ENCODE results near the gene ARMC9. TPM values are rescaled to one million over a fixed set of nuclear protein-coding genes. Genes with fewer than 3 reads are reported as not detected.

The ARMC9 gene
- 40.8 and 41.3 TPM in 2 replicates for total RNA-seq
- long read RNA-seq, transcript ARMC9-201 (21 exons, 2,300 nt) = major isoform, 62 of 156 reads
- long read RNA-seq, partial matches to known transcripts = 15 of 156 reads
- long read RNA-seq, other reads (novel, unspliced or antisense) = 79 of 156 reads

DNA sequence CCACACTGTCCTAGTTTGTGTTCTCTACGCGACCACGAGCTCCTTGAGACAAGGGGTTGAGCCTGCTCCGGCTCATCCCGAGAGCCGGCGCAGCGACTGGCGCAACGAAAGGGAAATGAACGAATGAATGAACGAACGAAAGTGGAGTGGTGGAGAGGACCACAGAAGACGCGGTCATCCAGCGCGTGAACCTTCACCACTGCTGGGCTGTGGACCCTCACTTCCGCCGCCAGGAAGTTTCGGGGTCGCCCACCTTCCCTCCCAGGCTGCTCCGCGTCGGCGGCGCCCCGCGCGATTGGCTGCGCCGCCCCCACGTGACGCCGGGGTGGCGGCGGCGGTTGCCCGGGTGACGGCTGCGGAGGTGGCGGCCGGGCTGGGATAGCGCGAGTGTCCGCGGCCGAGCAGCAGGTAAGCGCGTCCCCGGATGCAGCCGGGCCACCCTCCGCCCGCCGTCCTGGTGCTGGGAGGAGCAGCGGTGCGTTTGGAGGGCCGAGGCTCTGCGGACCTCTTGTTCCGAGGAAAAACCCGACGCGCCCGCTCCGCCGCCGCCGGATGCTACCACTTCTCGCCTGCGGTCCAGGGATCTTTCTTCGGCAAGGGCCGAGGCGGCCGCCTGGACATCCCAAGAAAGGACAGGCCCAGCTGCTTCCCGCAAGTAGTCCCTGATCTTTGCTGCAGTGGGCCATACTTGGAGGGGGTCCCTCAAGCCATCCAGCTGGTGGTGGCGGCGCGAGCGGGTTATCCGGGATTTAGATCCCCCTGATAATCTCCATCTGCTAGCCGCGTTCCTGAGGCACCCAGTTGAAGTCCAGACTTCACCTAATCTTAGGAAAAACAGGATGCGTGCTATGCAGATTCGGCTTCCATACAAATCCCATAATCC, at the start of gene ARMC9:
Gene ARMC9 (plus strand): TSS at position 341 of the 883 bp plus-strand sequence. CDS start 7,608 bp downstream, outside the sequence.
- H3K27ac Mint-ChIP-seq = peak within 1 kb of the TSS; percentile 95
- peaks cover 10% of the 10 kb centered on the region for H3K4me1 Mint-ChIP-seq (ENCODE audit: low read depth)
- H3K4me3 Mint-ChIP-seq (ENCODE audit: low read depth) = peak within 1 kb of the TSS; percentile 97
- H3K36me3 Mint-ChIP-seq (ENCODE audit: insufficient read depth) = peaks cover 12% of the 10 kb centered on the region
- no peak for TF ChIP-seq CTCF (IDR thresholded peaks at IDR 0.05; ENCODE audit: unreplicated experiment)
- peak; percentile 78 for DNase-seq (ENCODE audit: low spot score, unreplicated experiment)
- no peaks in the 10 kb centered on the region for H3K27me3 Mint-ChIP-seq
- H3K9me3 Mint-ChIP-seq (ENCODE audit: low read depth) = no peaks in the 10 kb centered on the region

- no peak for TF ChIP-seq CTCF (IDR thresholded peaks at IDR 0.05; ENCODE audit: unreplicated experiment)
- DNase-seq (ENCODE audit: low spot score, unreplicated experiment) = no peak
- Mint-ChIP-seq H3K4me3 (ENCODE audit: low read depth) (no peak overlapping the region), H3K9me3 (ENCODE audit: low read depth) (no peaks in the 10 kb centered on the region), H3K4me1 (ENCODE audit: low read depth) (peaks cover 3% of the 10 kb centered on the region), H3K27ac (no peak overlapping the region), H3K36me3 (ENCODE audit: insufficient read depth) (peaks cover 19% of the 10 kb centered on the region), H3K27me3 (no peaks in the 10 kb centered on the region)
These were observed 45.5 kb upstream of the ARMC9 start for GRCh38 chr2:231152800-231153557.

- Mint-ChIP-seq H3K9me3 (ENCODE audit: low read depth) (no peaks in the 10 kb centered on the region), H3K4me1 (ENCODE audit: low read depth) (peaks cover 3% of the 10 kb centered on the region), H3K36me3 (ENCODE audit: insufficient read depth) (peaks cover 15% of the 10 kb centered on the region), H3K27ac (no peak overlapping the region), H3K4me3 (ENCODE audit: low read depth) (no peak overlapping the region), H3K27me3 (no peaks in the 10 kb centered on the region)
- no peak for DNase-seq (ENCODE audit: low spot score, unreplicated experiment)
- TF ChIP-seq CTCF (IDR thresholded peaks at IDR 0.05; ENCODE audit: unreplicated experiment) = no peak
These were observed 39.1 kb upstream of the ARMC9 start for GRCh38 chr2:231159306-231159705.

DNA sequence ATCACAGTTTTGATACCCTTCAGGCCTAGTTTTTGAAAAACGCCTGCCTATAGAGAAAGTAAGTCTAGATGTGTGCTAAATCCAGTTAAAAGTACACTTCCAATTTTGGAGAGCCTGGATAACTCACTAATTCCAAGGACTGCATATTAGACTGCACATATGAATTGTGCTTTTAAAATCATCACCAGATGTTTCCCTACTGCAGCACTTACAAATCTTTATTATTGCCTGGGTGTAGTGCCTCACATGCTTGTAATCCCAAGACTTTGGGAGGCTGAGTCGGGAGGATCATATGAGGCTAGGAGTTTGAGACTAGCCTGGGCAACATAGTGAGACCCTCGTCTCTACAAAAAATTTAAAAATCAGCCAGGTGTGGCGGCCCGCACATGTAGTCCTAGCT, 37.7 kb upstream of the ARMC9 start:
- Mint-ChIP-seq H3K9me3 (ENCODE audit: low read depth) (no peaks in the 10 kb centered on the region), H3K27me3 (no peaks in the 10 kb centered on the region), H3K4me3 (ENCODE audit: low read depth) (no peak overlapping the region), H3K27ac (no peak overlapping the region), H3K4me1 (ENCODE audit: low read depth) (no peaks in the 10 kb centered on the region), H3K36me3 (ENCODE audit: insufficient read depth) (peaks cover 16% of the 10 kb centered on the region)
- no peak for TF ChIP-seq CTCF (IDR thresholded peaks at IDR 0.05; ENCODE audit: unreplicated experiment)
- DNase-seq (ENCODE audit: low spot score, unreplicated experiment) = no peak

DNA sequence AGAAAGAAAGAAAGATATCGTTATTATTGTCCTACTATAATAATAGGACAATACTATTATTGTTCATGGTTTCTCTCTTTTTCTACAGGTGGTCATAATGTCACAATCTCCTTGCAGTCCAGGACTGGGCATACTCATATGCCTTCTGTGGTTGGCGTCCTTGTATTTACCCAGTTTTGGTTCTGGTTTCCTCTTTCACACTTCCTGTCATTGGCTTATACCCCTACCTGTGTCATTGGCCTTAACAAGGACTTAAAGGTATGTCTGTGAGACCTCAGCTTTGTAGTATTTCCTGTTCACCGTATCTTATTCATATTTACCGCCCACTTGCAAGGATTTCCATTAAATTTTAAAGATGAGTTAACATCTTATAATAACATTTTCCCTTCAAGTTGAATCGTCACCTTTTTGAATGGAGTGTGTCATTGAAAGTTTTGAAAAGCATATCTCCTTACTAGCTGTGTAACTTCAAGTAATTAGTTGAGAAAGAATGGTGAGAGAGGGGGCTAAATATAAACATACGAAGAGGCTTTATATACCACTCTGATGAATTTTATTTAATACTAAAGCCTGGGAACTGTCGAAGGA, 37.1 kb upstream of the ARMC9 start:
- no peak for TF ChIP-seq CTCF (IDR thresholded peaks at IDR 0.05; ENCODE audit: unreplicated experiment)
- H3K4me3 Mint-ChIP-seq (ENCODE audit: low read depth) = no peak overlapping the region
- H3K9me3 Mint-ChIP-seq (ENCODE audit: low read depth) = no peaks in the 10 kb centered on the region
- no peak for DNase-seq (ENCODE audit: low spot score, unreplicated experiment)
- H3K4me1 Mint-ChIP-seq (ENCODE audit: low read depth) = no peaks in the 10 kb centered on the region
- no peaks in the 10 kb centered on the region for H3K27me3 Mint-ChIP-seq
- H3K36me3 Mint-ChIP-seq (ENCODE audit: insufficient read depth) = peaks cover 19% of the 10 kb centered on the region
- no peak overlapping the region for H3K27ac Mint-ChIP-seq
